Raji (cell line): ENCODE results near the gene CSNK2A1.

Source experiments
- POLR2A ChIP-seq: IDR thresholded peaks from 2 replicates; pipeline ENCODE4 v1.6.1; 2011; ENCODE audit warnings: low read depth, low read length, control low read depth; ENCODE audit not compliant: insufficient read depth

CSNK2A1 gene

DNA sequence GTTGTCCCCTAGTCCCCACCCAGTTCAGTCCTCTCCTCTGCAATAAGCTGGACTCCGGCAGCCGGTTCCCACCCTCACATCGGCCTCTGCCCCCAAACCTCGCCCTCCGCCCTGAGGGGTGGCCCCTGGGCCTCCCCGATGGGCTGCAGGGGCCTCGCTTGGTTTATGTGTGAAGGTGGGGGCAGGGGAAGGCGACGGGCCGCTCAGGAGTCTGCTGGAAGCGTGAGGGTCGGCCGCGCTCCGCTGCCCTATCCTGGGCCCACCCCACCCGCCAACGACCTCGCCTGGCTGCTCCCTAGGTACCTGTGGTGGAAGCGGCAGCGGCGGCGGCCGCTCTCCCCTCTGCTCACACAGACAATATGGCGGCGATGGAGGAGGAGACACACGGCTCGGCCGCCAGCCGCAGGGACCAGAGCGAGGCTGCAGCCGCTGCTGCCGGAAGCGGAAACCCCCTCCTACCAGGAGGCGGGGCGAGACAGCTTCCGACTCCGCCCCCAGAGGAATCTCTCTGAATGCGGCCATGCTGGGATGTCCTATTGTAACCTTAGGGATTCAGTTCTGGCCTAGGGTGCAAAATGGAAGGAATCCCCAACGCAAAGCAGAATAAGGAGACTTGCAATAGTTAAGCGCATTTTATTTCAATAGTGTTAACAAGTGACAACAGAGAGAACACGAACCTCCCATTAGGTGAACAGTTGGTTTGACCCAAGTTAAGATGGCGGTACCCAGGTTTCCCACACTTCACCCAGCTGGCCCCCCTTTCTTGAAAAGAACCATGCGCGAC is at the start of gene CSNK2A1:
Gene CSNK2A1 (minus strand): TSS at position 422 of the 784 bp plus-strand sequence. CDS start 35,239 bp downstream, outside the sequence.
- peak; percentile 89 for TF ChIP-seq POLR2A

DNA sequence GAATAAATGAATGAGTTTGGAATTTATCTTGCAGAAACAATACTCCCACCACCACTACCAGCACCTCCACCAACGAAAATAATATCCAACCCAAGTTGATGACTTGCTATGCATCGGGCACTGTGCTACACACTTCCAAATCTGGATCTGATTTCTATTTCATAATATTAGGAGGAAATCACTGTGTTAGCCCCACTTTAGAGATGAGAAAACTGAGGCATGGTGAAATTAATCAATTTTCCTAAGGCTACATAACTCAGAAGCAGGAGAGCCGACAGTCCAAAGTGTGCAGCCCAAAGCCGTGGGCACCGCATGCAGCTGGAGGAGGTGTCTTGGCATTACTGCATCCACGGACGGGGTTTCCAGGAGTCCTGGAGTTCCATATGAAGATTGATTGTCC is 48.9 kb upstream of the CSNK2A1 start:
- TF ChIP-seq POLR2A, result no peak

DNA sequence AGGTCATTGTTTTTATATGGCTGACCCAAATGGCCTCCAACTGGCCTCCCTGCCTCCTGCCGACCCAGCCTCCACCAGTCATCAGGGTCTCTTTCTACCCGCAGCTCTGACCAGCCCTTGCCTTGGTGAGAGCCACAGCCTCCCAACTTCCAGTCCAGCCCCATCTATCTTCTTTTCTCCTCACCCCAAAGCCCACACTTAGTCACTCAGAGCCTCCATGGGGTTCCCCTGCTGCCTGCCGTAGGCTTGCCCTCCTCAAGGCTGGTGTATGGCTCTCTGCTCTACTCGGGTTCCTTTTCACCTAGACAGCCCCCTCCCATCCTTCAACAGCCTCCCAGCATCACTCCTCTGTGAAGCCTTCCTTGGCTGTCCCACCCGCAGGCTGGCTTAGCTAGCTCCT is 48.4 kb upstream of the CSNK2A1 start:
- TF ChIP-seq POLR2A, result no peak

DNA sequence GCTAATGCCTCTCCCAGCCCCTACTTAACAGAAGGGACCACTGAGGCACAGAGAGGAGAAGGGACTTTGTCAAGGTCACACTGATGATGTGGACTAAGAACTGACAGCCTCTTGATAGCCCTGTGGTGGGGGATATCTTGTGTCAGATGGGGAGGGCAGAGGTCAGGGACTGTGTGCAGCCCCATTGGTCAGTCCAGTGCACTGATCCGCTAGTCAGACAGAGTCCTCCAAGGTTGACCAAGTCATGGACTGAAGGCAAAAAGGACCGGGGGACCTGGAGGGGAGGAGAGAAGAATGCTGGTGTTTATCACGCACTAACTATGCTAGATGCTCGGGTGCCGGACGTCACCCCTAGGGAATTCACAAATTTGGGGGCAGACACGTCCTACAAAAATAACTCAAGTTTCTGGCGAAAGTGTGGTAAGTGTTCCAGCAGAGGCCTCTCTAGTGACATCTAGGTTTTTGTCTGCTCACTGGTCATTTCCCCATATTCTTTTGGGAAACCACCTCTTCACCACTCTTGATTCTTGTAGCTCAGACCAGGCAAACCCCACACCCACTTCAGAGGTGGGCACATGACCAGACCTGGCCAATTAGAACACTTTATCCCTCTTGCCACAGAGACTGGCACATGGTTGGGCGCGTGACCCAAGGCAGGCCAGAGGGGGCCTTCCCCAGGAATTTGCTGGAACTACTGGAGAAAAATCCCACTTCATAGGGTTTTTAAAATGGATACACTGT is 45.5 kb upstream of the CSNK2A1 start:
- no peak for TF ChIP-seq POLR2A

DNA sequence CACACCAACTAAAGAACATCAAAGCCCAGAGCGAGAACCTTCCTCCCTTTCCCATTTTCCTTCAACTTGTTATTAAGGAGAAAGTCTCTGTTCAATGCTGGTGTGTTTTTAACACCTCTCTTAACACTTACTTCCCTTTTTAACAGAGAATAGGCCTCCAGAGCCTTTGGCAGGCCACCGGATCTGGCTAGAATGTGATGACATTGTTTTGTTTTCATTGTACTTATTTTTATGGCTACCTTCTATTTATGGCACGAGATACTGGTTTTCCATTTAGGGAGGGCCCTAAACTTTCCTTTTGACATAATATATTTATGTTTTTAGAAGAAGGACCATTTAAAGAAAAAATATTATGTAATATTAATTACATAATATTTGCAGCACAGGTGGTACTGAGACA is 44.9 kb upstream of the CSNK2A1 start:
- TF ChIP-seq POLR2A, result no peak

DNA sequence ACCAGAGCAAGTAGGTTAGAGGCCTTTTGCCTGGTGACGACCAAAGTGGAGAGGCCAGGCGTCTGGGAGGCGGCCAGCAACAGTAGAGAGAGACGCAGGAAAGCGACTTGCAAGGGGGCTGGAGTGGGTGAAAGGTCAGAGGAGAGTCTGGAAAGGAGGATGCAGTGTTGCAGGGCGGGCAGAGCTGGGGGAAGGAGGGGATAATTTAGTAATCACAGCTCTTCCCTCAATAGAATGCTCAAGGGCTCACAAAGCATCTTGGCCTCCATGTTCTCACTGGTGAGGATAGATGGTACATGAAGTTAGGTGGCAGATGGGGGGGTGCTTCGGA is 41.3 kb upstream of the CSNK2A1 start:
- TF ChIP-seq POLR2A, result no peak

DNA sequence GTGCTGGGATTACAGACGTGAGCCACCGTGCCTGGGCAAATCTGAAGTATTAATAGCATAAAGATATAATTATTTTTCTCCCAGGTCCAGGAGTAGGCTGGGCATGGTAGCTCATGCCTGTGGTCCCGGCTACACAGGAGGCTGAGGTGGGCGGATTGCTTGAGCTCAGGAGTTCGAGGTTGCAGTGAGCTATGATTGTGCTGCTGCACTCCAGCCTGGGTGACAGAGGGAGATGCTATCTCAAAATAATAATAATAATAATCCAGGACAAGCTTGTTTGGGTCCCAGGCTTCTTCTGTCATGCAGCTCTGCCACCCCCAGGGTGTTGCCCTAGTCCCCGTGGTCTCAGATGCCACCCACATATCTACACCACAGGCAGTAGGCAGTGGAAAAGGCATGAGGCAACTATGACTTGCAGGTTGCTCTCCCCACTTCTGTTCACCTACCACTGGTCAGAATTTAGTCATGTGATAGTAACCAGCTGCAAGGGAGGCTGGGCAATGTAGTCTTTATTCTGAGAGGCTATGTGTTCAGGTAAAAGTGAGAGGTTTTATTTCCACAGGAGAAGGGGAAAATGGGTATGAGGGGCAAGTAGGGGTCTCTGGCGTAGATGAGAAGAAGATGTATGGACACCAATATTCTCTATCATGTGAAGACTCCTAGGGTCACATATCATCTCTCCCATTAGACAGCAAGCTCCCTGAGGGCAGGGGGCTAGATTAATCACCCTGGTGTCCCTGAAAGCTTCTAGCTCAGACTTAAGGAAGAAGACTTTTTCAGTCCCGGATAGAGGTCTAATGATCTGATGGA is 40.8 kb upstream of the CSNK2A1 start:
- 0 out of 2 replicates have a peak, but pooled peaks have one; percentile 18 for TF ChIP-seq POLR2A

DNA sequence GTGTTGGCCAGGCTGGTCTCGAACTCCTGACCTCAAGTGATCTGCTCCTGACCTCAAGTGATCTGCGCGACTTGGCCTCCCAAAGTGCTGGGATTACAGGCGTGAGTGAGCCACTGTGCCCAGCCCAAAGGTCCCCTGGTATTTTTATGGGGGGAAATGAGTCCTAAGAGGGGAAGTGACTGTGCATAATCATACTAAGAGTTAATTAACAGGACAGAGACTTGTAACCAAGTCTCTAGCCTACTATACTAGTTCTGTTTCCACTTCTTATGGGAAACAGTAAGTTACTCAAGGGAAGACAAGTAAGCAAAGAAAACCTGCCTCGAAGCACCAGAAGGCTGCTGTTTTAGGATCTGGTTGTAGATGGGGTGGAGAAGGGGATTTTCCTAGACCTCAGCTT is 38.6 kb upstream of the CSNK2A1 start:
- no peak for TF ChIP-seq POLR2A

DNA sequence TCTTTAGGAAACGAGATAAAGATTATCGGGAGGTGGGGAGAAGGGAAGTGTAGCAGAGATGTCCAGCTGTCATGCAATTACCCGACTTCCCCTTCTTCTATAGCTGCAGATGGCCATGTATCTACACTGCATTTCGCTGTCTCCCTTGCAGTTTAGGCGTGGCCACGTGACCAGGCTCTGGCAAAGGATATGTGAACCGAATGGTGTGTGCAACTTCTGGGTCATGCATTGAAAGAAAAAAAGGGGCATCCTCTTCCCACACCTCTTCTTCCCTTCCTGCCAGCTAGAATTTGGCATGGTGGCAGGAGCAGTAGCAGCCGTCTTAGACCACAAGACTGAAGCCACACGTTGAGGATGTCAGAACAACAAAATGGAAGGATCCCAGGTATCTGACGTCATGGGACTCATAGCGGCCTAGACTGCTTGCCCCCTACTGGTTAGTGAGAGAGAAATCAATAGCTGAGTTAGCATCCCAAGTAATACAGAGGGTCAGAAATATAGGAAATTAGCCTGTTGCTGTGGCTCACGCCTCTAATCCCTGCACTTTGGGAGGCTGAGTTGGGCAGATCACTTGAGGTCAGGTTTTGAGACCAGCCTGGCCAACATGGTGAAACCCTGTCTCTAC is 33.7 kb upstream of the CSNK2A1 start:
- TF ChIP-seq POLR2A, result no peak

DNA sequence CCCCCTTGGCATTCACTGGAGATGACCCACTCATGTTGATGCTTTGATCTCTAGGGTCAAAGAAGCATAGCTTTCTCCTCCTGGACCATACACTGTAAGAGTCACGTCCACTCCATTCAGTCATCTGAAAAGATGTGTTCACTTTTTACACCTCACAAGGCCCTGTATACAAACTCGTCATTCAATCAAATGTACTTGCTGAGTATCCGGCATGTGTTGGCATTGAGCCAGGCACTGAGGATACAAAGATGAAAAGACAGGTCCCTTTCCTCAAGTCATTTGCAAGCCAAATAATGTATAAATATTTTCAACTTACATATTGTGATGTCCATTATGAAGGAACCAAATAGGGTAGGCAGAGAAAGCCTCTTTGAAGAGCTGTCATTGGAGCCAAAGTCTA is 32.6 kb upstream of the CSNK2A1 start:
- TF ChIP-seq POLR2A, result no peak

DNA sequence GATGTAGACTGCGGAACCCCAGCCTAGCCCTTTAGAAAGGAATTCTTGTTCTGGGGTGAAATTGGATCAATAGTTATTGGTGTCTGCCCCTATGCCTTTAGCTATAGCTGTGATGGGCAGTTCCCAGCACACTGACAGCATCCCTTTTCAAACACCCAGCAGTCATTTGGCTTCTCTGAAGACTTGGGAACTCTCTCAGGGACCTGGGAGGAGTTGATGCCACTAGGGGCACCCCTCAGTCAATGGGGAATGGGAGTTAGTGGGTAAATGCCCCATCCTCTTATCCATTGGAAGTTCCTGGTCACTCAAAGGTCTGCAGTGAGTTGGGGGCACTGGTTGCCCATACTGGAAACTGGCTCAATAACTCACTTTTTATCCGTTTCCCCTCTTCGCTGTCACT is 31.6 kb upstream of the CSNK2A1 start:
- no peak for TF ChIP-seq POLR2A

DNA sequence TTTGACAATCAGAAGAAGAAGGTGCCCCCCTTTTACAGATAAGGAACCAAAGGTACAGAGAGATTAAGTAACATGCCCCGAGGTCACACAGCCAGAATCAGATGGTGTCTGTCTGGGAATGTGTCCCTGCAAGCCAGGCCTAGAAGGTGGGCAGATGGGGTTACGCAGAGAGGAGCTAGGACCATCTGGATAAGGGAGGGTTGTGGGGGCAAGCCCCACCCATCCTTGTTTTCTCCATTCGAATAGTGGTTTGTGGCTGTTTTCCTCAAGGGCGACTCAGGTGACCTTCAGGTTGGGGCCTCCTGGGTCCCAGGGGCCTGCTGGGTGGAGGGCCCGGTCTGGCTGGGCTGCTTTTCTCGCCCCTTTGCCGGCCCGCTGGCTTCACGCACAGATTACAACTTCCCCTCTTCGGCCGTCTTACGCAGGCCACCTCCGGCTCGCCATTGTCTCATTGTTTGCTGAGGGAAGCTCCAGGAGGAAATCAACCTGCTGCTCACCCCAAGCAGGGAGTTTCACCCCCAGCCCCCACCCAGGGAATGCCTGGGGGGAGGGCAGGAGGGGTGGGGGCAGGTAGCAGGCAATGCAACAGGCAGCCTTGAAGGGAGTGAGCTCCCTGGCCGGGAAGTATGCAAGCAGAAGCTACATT is 30.8 kb upstream of the CSNK2A1 start:
- TF ChIP-seq POLR2A, result no peak

DNA sequence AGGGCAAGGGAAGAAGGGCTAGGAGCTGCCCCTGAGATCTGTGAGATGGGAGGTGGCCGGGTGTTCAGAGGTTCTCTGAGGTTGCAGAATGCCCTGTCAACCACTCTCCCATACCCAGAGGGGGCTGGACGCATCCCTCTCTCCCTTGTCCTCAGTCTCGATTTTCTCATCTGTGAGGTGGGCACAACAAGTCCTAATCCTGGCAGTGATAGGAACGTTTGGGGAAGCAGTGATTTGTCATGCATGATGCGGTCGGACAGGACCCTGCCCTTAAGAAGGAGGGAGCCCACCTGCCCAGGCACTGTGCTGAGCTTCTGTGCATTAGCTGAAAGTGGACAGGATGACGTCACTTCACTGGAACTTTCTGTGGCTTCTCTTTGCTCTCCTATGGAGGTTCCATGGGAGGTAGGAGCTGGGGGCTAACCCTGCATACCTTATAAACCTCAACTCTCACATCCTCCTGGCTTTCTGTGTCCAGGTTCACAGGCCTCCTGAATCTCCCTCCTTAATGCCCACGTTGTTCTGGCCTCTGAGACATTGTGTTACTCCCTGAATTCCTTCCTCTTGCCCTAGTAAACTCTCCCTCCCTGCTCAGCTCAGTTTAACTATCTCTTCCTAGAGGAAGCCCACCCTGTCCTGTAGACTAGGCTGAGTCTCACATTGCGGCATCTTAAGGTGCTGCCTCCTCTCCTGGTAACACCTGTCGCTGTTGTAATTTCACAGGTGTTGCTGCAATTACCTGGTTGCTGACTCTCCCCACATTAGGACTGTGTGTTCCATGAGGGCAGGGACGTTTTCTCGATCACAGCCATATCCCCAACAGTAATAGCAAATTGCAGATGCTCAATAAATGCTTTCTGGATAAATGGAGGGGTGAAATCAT is 30.1 kb upstream of the CSNK2A1 start:
- TF ChIP-seq POLR2A, result no peak

DNA sequence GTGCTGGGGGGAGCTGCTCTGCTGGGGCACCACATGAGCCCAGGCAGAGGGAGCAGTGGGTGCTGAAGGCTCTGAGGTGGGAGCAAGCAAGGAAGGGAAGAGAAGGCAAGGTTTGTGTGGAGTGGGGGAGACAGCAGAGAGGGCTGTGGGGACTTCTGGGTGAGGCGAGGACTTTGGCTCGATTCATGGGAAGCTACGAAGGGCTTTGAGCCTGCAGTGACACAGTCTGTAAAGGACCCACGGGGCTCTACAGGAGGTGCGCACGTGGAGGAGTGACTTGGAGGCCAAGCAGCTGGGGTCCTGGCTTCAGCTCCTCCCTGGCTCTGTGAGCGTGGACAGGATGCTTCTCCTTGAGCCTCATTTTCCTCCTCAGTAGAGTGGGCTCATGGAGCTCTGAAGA is 29.1 kb upstream of the CSNK2A1 start:
- no peak for TF ChIP-seq POLR2A
